Endothelial cell of coronary artery (primary cell): ENCODE data around the gene JDP2. TPM values are rescaled to one million over a fixed set of nuclear protein-coding genes. Genes with fewer than 3 reads are reported as not detected.

Experiments used
- total RNA-seq: library from RNA; depleted of rRNA; stranded (reverse); fragments of >200 nt; gene quantifications from 2 replicates; pipeline ENCODE4 v1.2.3, GENCODE V29; 2014

Gene JDP2
- total RNA-seq = 2.0 and 26.5 TPM in 2 replicates

GRCh38 chr14:75427482-75428229, at the start of gene JDP2:
JDP2 (plus strand) TSS chr14:75428022; CDS start chr14:75437921, 9,899 bp downstream.

GRCh38 chr14:75522224-75522982, 94.6 kb downstream of the JDP2 start, which contains the start of gene BATF:
BATF (plus strand) TSS chr14:75522469; CDS start chr14:75522683, 214 bp downstream.

Other genes starting within 250 kb of the JDP2 start
- 2.2 and 3.8 TPM in 2 replicates for gene FOS, start 149.2 kb upstream of the JDP2 start, total RNA-seq
- gene BATF, start 94.4 kb downstream of the JDP2 start, total RNA-seq = 0.66 TPM in 1 of 2 replicates, not detected in the other
- gene FLVCR2, start 150.6 kb downstream of the JDP2 start, total RNA-seq = 1.4 and 3.8 TPM in 2 replicates
- 3.0 and 4.1 TPM in 2 replicates for gene ERG28, start 232.9 kb downstream of the JDP2 start, total RNA-seq
- 33.8 and 42.4 TPM in 2 replicates for gene TTLL5, start 233.2 kb downstream of the JDP2 start, total RNA-seq